ENCODE data around the gene IL17RD.

IL17RD gene

DNA sequence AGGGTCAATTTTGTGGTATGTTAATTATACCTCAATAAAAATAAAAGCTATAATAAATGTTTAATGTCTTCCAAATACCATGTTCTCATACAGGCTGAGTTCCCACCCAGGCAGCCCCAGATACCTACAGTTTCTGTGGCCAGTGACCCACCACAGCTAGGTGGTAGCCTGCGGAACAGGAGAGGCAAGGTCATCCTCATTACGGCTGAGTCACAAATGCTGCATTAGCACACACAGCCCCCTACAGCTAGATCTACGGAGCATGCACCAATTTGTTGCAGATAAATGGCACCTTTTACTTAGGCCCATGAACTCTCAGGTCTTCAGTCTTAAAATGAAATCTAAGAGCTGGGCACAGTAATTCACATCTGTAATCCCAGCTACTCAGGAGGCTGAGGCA lies 99.6 kb downstream of the IL17RD start:
- no peak for DNase-seq (ENCODE audit: low spot score)

DNA sequence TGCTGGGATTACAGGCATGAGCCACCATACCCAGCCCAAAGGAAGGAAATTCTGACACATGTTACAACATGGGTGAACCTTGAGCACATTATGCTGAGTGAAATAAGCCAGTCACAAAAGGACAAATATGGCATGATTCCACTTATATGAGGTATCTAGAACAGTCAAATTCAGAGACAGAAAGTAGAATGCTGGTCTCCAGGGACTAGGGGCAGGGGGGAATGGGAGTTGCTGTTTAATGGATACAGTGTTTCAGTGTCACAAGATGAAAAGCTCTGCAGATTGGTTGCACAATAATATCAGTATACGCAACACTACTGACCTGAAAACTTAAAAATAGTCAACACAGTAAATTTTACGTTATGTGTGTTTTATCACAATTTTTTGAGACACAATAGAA lies 100.6 kb downstream of the IL17RD start:
- DNase-seq (ENCODE audit: low spot score), result no peak

DNA sequence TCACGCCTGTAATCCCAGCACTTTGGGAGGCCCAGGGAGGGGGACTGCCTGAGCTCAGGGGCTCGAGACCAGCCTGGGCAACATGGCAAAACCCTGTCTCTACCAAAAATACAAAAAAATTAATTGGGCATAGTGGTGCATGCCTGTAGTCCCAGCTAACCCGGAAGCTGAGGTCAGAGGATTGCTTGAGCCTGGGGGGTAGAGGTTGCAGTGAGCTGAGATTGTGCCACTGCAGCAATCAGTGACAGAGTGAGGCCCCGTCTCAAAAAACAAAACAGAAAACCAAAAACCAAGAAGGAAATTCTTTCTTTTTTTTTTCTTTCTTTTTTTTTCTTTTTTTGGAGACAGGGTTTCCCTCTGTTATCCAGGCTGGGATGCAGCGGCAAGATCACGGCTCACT lies 101.2 kb downstream of the IL17RD start:
- DNase-seq (ENCODE audit: low spot score), result no peak

DNA sequence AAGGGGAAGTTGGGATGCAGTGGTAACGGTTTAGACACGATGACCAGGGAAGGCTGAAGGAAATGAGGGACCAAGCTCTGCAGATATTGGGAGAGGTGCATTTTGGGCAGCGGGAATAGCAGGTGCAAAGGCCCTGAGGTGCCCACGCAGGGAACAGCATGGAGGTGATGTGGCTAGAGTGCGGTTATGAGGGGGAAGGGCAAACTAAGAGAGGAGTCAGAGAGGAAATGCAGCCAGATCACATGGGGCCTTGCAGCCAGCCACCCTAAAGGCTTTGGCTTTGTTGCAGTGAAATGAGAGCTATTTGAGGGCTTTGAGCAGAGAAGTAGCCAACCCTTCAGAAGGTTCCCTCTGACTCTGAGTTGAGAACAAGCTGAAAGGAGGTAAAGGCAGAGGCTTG lies 102.1 kb downstream of the IL17RD start:
- no peak for DNase-seq (ENCODE audit: low spot score)

DNA sequence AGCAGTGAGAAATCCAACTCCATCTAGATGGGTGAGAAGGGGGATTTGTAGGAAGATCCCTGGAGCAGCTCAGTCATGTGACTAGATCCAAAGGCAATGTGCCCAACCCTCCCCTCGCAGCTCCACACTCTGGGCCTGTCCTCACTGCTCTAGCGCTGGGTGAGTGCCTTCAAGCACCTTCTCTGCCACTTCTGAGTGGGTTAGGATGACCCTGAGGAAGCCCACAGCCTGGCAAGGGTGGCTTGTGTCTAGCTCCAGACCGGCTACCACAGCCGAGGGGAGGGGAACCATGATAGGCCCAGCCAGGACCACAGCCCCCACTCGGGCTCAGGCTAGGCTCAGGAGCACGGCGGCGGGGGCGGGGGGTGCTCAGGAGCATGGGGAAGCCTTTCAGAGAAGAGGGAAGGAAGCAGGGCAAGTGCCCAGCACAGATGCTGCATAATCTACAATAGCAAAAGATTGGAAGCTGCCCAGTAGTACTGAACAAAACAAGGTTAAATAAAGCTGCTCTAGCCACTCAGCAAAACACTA lies 103.0 kb downstream of the IL17RD start:
- DNase-seq (ENCODE audit: low spot score), result peak; percentile 64

DNA sequence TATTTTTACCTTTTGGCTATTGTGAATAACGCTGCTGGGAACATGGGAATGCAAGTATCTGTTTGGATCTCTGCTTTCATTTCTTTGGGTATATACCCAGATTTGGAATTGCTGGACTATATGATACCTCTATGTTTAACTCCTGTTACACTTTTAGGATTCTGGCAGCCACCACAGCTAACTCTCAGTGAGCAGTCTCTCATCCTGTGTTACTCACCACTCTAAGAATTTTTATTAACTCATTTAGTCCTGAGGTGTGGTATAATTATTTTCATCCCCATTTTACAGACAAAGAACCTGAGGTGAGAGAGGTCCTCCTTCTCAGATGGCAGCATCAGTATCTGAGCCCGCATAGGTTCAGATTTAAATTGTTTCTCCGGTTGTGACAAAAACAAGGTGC lies 103.6 kb downstream of the IL17RD start:
- DNase-seq (ENCODE audit: low spot score), result no peak

DNA sequence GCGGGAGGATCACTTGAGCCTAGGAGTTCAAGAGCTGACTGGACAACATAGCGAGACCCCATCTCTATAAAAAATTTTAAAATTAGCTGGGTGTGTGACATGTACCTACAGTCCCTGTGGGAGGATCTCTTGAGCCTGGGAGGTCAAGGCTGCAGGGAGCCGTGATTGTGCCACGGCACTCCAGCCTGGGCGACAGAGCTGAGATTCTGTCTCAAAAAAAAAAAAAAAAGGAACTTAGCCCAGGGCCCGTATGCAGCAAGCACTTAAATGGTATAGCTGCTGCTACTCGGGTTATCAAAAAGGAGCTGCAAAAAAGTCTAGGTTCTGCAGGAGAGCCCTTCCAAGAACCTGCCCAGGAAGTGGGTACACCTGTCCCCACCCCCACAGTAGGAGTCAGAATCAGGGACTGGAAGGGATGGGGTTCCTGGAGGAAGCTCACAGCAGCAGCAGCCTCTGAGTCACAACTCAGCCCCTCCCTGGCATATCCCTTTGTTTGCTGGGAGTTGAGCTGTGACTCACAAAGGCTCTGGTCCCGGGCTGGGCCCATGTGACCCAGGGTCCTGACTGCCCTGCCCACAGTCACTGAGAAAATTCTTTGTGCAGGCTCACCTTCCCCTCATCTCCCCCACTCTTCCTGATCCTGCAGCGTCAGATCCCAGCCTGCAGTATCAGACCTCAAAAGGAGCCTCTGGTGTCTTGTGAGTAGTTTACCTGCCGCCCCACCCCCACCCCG lies 104.9 kb downstream of the IL17RD start, which contains the start of gene SPATA12:
TSS of gene SPATA12 (plus strand) at position 576 of the 733 bp plus-strand sequence. CDS start 13,031 bp downstream, outside the sequence.
- DNase-seq (ENCODE audit: low spot score), result peak; percentile 84

DNA sequence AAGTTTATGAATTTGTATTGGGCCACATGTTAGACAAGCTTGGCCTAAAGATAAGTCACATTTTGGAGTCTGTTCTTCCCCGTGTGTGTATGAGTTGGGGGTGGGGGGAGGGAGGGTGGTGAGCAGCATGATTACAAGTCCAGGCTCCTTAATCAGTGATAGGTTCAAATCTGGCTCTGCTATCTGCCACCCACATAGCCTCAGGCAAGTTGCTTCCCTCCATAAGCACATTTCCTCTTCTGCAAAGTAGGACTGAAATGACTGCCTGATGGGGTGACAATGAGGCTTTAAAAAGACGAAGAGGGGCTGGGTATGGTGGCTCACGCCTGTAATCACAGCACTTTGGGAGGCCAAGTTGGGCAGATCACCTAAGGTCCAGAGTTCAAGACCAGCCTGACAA lies 105.7 kb downstream of the IL17RD start:
- no peak for DNase-seq (ENCODE audit: low spot score)

DNA sequence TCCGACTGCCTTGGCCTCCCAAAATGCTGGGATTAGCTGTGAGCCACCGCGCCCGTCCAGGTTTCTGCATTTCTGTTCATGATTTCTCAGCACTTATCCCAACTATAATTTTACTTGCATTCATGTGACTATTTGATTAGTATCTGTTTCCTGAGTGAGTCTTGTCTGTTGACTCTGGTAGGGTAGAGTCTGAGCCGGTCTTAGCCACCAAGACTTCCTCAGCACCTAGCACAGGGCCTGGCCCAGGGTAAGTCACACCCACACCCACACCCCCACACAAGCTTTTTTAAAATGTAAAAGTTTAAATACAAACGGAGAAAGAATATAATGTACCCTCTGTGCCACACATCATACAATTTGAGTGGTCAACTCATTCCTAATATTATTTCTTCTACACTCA lies 107.8 kb downstream of the IL17RD start:
- DNase-seq (ENCODE audit: low spot score), result no peak

DNA sequence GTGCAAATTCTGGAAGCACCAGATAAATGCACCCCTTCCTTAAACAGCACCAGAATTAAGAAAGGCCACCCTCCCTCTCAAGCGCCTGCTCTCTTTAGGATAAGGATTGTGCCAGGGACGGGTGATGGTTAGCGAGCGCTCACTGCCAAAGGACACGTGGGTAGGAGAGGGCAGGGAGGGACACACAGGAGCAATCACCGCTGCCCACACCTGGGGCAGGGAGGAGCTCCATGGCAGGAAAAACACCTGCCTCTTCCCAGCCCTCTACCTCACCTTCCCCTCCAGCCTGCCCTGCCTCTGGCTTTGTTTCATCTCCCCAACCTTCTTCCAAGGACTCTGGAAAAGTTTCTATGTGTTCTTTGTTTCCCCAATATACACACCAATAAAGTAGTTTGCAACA lies 112.0 kb downstream of the IL17RD start:
- DNase-seq (ENCODE audit: low spot score), result no peak

DNA sequence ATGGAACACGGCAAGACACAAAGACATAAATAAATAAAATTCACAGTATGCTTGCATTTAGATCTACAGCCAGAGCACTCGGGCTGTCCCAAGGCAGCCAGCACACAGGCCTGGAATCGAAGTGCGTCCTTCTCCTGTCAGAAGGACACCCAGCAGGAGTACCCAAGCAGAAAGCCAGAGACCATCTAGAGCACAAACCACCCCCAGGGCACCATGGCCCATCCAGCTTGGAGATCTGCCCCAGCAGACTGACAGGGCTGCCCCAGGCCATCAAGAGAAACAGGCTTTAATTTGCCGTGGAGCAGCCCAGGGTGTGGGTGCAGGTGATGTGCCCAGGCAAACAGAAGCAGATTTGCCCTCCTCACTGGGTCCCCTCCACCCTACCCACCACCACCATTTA lies 112.5 kb downstream of the IL17RD start:
- no peak for DNase-seq (ENCODE audit: low spot score)

DNA sequence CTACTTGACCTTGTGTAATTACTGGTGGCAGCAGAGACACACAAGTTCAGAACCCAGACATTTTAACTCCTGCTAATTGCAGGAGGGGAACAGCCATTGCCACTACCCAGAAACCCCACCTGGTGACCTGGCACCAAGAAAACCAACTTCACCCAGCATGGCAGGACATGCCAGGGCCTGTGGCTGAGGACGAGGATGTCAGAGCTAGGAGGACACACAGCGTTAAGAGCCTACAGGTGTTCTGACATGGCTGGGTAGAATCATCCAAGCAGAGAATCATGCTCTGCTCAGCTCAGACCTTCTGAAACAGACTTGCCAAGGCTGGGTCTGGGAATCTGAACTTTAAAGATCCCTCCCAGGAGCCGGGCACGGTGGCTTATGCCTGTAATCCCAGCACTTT lies 116.4 kb downstream of the IL17RD start:
- DNase-seq (ENCODE audit: low spot score), result no peak

DNA sequence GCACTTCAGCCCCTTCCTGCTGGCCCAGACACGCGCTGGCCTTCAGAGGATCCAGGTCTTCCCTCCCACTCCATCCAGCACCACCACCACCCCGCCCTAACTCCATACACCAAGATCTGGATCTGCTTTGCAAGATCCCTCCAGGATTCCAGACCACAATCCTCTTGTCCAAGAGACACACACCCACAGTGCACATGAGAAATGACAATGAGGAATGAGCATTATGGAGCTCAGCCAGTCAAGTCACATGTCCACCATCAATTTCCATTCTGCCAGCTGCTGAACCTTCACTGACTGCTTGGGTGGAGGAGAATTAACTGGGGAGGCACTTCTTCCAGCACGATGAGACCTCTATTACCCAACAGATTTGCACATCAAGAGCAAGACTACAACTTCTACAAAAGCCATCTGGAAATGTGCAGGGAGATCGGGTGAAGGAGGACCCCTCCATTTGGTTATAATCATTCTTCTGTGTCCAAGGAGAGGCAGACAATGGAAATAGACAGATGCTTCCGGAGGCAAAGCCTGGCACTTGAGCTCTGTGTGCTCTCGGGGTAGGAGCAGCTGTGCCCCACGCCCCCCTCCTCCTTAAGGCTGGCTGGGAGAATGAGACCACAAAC lies 117.0 kb downstream of the IL17RD start:
- peak; percentile 83 for DNase-seq (ENCODE audit: low spot score)

DNA sequence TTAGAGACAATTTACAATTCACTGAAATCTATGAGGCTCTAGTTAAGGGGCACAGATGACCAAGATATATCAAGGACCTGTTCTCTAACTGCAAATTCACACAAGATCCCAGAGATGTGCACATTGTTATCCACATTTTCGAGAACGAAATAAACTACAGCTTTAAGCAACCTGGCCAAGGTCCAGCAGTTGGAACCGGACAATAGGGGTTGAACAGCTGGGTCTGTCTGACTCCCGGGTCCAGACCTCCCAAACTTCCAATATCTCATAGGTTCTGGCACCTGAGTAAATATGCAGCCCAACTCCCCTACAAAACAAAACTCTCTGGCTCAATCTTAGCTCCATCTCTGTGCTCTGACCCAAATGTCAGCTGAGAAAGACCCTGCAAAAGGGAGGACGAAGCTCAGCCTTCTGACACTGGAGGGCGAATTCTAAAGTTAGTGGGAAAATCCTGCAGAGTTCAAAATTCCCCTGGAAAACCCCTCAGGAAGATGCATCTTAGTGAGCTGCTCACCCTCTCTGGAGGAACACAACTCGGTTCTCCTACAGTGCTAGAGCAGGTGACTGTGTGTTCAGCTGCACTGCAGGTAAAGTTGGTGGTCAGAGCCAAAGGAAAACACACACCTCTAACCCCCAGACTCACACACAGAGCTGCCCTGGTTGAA lies 118.9 kb downstream of the IL17RD start:
- DNase-seq (ENCODE audit: low spot score), result no peak

DNA sequence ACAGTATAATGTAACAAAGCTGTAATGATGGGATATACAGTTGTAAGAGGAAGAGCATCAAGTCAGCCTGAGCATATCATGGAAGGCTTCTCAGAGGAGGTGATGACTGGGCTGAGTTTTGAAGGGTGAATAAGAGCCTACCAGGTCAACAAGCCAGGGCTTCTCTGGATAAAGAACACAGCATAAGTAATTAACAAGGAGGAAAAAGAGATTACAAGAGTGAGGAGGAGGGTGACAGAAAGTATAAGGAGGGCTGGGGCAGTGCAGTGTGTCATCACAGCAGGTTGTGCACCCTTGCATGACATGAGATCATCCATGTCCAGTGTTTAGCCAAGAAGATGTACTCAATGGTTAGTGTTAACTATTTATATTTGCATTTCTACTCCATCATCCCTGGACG lies 121.6 kb downstream of the IL17RD start:
- no peak for DNase-seq (ENCODE audit: low spot score)

DNA sequence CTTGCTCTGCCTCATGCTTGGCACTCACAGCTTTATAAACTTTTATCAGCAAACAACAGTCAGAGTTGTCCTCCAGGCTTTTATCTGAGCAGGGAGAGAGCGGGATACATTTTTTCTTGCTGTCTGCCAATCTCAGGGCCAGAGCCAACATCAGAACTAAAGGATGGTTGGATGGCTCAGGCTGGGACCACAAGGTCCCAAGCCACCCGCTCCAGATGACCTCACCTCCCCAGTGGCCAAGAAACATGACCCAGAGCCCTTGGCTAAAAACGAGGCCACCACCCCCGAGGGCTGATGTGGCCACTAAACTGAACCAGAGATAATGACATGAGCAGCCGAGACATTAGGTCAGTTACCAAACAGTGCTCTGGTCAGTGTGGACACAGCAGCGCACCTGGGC lies 123.5 kb downstream of the IL17RD start:
- DNase-seq (ENCODE audit: low spot score), result no peak

All from globus pallidus (tissue), 1 donor.